Measurements from ENCODE around the gene PPP1R37.

The PPP1R37 gene

GRCh38 chr19:45170146-45171106 lies 77.4 kb downstream of the PPP1R37 start:
- no peak for DNase-seq (ENCODE audit: low read depth)

GRCh38 chr19:45171211-45171623 lies 78.2 kb downstream of the PPP1R37 start:
- DNase-seq (ENCODE audit: low read depth): no peak

GRCh38 chr19:45172173-45172572 lies 79.2 kb downstream of the PPP1R37 start:
- DNase-seq (ENCODE audit: low read depth): no peak

- DNase-seq (ENCODE audit: low read depth): no peak
Measured at GRCh38 chr19:45172611-45173208, 79.7 kb downstream of the PPP1R37 start.

- no peak for DNase-seq (ENCODE audit: low read depth)
Measured at GRCh38 chr19:45173816-45174215, 80.8 kb downstream of the PPP1R37 start.

GRCh38 chr19:45175515-45176345 lies 82.8 kb downstream of the PPP1R37 start:
- DNase-seq (ENCODE audit: low read depth): no peak

DNA sequence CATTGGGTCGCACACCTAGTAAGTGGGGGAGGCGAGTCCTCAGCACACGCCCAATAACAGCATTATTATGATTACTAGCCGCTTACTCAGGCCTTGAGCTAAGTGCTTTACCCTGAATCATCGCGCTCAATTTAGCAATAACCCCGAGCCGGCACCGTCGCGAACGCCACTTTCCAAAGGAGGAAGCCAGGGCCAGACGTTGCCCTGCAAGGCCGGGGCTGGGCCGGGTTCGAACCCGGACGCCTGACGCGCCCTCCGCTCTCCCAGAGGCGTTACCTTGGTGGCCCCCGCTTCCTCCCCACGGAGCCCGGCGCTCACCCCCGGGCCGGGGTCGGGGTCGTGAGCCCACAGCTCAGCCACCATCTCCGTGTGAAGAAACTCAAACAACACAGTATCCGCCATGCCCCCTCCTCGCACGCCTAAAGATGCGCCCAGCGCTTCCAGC lies 84.9 kb downstream of the PPP1R37 start, which contains the start of gene TRAPPC6A:
TSS of gene TRAPPC6A (minus strand) at position 421 of the 445 bp plus-strand sequence. CDS start at position 402, 19 bp downstream.
- DNase-seq (ENCODE audit: low read depth): peak; percentile 40

DNA sequence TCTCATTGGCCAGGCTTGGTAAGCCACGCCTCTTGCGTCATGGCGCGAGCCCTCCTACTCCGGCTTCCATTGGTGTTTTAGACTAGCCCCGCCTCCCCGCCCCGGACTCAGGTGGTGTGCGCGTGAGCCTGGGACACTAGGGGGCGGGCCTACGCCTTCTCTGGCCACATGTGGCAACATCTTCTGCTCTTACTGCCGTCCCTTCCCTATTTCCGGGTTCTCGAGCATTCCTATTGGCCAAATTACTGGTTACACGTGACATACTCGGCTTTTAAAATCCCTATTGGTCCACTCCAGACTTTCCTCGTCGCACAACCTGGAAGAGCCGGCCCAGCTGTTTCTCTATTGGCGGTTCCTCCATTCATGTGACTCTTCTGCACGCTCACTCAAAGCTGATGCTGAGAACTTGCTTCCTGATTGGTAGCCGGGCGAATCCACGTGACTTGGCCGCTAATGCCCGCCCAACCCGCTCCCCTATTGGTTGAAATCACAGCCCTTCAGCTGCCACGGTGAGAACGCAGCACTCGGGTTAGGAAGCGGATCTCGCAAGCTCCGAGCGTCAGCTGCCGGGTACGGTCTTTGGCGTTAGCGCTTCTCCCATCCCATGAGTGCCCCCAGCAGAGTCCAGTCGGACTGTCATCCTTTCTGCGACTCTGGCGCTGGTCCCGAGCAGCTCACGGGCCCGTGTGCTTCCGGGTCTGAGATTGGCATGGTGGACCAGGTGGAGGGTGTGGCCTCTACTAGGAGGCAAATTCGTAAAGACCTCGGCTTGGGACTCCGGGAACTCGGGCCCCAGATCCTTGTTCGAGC lies 85.5 kb downstream of the PPP1R37 start, which contains the start of gene BLOC1S3:
TSS of gene BLOC1S3 (plus strand) at position 523 of the 810 bp plus-strand sequence. CDS start 513 bp downstream, outside the sequence.
- DNase-seq (ENCODE audit: low read depth): peak; percentile 99

- DNase-seq (ENCODE audit: low read depth): no peak
Measured at GRCh38 chr19:45179072-45179891, 86.3 kb downstream of the PPP1R37 start.

DNA sequence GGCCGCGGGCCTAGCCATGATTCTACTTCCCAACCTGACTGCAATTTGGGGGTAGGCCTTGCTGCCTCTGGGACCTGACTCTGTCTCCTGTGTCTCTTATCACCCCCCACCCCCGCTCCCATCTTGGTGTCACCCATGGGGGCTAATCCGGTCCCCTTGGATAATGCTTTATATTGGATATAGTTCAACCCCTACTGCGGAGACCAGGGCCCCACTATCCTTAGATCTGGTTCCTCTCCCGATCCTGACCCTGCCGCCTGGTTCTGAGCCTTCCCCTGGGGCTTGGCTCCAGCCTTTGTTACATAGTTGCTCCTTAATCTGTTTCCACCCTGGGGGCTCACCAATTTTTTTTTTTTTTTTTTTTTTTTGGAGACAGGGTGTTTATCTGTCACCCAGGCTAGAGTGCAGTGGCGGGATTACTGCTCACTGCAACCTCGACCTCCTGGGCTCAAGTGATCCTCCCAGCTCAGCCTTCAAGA lies 87.0 kb downstream of the PPP1R37 start:
- DNase-seq (ENCODE audit: low read depth): no peak

DNA sequence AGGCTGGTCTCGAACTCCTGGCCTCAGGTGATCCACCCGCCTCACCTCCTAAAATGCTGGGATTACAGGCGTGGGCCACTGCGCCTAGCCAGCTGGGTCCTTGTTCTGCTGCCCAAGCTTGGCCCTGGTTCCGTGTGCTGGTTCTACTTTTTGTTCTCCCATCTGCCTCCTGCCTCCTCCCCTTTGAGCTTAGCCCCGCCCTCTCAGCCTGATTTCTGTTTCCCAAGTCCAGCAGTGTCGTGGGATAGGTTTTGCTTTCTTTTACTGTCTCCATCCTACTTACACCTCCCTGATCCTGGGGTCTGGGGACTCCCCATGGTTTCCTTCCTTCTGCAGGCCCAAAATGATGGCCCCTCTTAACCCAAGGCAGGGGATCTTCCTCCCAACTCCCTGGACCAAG lies 88.0 kb downstream of the PPP1R37 start:
- no peak for DNase-seq (ENCODE audit: low read depth)

DNA sequence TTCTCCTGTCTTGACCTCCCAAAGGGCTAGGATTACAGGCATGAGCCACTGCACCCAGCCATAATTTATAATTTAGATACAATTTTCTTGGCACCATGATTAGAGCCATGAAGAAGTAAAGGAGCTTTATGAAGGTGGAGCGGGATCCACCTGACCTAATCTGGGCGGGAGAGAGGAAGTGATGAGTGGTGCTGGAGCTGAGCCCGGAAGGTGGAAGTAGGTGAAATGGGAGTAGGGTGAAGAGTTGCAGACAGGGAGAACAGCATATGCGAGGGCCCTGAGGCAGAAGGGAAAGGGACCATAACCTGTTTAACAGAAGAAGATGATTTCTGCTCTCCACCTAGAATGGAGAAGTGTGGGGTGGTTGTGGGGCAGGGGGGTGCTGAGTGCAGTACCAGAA lies 89.8 kb downstream of the PPP1R37 start:
- no peak for DNase-seq (ENCODE audit: low read depth)

- no peak for DNase-seq (ENCODE audit: low read depth)
Measured at GRCh38 chr19:45184115-45184514, 91.1 kb downstream of the PPP1R37 start.

DNA sequence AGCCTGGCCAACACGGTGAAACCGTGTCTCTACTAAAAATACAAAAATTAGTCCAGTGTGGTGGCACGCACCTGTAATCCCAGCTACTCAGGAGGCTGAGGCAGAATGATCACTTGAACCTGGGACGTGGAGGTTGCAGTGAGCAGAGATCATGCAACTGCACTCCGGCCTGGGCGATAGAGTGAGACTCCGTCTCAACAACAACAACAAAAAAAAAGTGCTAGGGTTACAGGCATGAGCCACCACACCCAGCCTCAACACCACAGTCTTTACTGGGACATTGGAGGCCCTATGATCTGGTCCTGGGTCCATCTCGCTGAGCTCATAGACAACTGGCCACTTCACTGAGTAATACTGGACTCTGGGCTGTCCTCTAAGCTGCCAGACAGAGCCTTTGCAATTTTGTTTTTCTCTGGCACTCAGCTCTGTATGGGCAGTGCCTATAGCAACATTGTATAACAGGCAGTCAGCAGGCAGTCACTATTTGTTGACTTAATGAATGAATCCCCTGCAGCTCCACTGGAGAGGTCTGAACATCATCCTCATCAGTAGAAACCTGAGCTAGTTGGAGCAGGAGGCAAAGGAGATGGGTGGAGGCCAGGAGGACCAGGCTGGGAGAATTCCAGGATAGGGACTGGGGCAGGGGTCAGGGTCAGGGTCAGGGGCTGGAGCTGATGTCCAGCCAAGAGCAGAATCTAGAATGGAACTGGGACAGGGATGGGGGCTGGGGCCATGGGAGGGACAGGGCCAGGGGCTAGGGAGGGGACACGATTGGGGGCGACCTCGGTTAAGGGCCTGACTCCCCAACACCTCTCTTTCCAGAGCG lies 93.7 kb downstream of the PPP1R37 start:
- DNase-seq (ENCODE audit: low read depth): no peak

DNA sequence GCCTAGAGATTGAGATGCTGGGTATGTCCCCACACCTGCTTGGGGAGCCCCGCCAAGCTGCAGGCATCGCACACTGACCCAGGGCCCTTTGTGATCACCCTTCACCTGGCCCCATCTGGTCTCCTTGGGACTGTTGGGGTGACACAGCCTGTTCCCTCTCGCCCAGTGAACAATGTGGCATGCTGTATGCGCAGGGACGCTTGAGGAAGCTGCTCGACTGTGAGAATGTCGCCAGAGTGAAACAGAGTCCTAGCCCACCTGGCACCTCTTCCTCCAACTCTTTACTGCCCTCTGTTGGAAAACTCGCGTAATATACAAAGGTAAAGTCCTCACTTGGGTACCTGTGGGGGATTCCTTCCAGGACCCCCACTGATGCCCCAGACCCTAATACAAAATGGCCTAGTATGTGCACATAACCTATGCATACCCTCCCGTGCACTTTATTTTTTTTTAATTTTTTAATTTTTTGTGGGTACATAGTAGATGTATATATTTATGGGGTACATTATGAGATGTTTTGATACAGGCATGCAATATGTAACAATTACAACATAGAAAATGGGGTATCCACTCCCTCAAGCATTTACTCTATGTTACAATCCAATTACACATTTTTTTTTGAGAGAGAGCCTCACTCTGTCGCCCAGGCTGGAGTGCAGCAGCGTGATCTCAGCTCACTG lies 94.6 kb downstream of the PPP1R37 start:
- DNase-seq (ENCODE audit: low read depth): no peak

GRCh38 chr19:45189971-45190370 lies 97.0 kb downstream of the PPP1R37 start:
- no peak for DNase-seq (ENCODE audit: low read depth)

DNA sequence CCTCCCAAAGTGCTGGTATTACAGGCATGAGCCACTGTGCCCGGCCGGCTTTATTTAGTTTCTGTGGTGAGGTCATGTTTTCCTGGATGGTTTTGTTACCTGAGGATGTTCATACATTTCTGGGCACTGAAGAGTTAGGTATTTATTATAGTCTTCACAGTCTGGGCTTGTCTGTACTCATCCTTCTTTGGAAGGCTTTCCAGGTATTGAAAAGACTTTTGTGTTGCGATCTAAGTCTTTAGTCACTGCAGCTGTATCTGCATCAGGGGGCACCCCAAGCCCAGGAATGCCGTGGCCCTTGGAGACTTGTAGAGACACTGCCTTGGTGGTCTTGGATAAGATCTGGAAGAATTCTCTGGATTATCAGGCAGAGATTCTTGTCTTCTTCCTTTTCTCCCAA lies 98.4 kb downstream of the PPP1R37 start:
- DNase-seq (ENCODE audit: low read depth): no peak

- no peak for DNase-seq (ENCODE audit: low read depth)
Measured at GRCh38 chr19:45195764-45196163, 102.8 kb downstream of the PPP1R37 start.
